ENCODE data around the gene EPDR1.

DNA sequence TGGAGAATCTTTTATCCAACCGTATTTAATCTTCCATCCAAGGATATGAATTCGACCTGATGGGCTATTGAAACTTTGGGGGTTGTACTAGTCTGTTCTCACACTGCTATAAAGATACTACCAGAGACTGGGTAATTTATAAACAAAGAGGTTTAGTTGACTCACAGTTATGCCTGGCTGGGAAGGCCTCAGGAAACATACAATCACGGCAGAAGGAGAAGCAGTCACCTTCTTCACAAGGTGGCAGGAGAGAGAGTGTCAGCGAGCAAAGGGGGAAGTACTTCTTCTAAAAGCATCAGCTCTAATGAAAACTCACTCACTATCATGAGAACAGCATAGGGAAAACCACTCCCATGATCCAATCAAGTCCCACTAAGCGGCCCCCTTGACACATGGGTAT is 43.8 kb downstream of the EPDR1 start:
- TF ChIP-seq GATA3 (IDR thresholded peaks at IDR 0.05; ENCODE audit: low read depth, low read length) = no peak
- no peak for TF ChIP-seq GATA2 (IDR thresholded peaks at IDR 0.05; ENCODE audit: low read depth, low read length)
